HG02973 (cell line): Measurements from ENCODE around the gene ZNF521.

ENCODE experiments used
- ATAC-seq: cut with Tn5 transposase; IDR thresholded peaks from one replicate; pipeline ENCODE4 v1.9.1; 2021; ENCODE audit warnings: moderate library complexity; ENCODE audit not compliant: unreplicated experiment

The ZNF521 gene

GRCh38 chr18:25229920-25230319, 122.0 kb downstream of the ZNF521 start:
- no peak for ATAC-seq

- no peak for ATAC-seq
These were observed 122.9 kb downstream of the ZNF521 start for GRCh38 chr18:25229081-25229480.

GRCh38 chr18:25228410-25228809, 123.6 kb downstream of the ZNF521 start:
- ATAC-seq: no peak

GRCh38 chr18:25225151-25225550, 126.8 kb downstream of the ZNF521 start:
- no peak for ATAC-seq

- no peak for ATAC-seq
These were observed 127.8 kb downstream of the ZNF521 start for GRCh38 chr18:25223899-25224886.

- ATAC-seq: no peak
These were observed 128.8 kb downstream of the ZNF521 start for GRCh38 chr18:25223211-25223610.

- ATAC-seq: no peak
These were observed 129.3 kb downstream of the ZNF521 start for GRCh38 chr18:25222648-25223047.

GRCh38 chr18:25210622-25211021, 141.3 kb downstream of the ZNF521 start:
- ATAC-seq: no peak

GRCh38 chr18:25192065-25192464, 159.9 kb downstream of the ZNF521 start:
- no peak for ATAC-seq

- no peak for ATAC-seq
These were observed 161.5 kb downstream of the ZNF521 start for GRCh38 chr18:25190472-25190871.

- ATAC-seq: no peak
These were observed 162.4 kb downstream of the ZNF521 start for GRCh38 chr18:25189391-25190185.

- ATAC-seq: no peak
These were observed 164.3 kb downstream of the ZNF521 start for GRCh38 chr18:25187521-25188192.

GRCh38 chr18:25186871-25187270, 165.1 kb downstream of the ZNF521 start:
- ATAC-seq: no peak

GRCh38 chr18:25181993-25182392, 170.0 kb downstream of the ZNF521 start:
- ATAC-seq: no peak

- no peak for ATAC-seq
These were observed 170.4 kb downstream of the ZNF521 start for GRCh38 chr18:25181581-25181980.

GRCh38 chr18:25180973-25181548, 170.9 kb downstream of the ZNF521 start:
- no peak for ATAC-seq

- no peak for ATAC-seq
These were observed 174.3 kb downstream of the ZNF521 start for GRCh38 chr18:25177631-25178030.

- no peak for ATAC-seq
These were observed 175.4 kb downstream of the ZNF521 start for GRCh38 chr18:25176518-25177042.

GRCh38 chr18:25175558-25176517, 176.1 kb downstream of the ZNF521 start:
- ATAC-seq: no peak
